Panc1 (cell line): ENCODE data around the gene DTNB. TPM values are rescaled to one million over a fixed set of nuclear protein-coding genes. Genes with fewer than 3 reads are reported as not detected.

ENCODE experiments used
- ATAC-seq: fragments of 200-7000 bp; cut with Tn5 transposase; 2 replicates; pipeline ENCODE4 v1.9.1; 2020; ENCODE audit warnings: mild to moderate bottlenecking, moderate library complexity
- BruUV-seq: library from RNA; stranded (reverse); fragments of 400-500 nt; replicated peaks from 2 replicates; lab custom pipeline; 2021; lab: Mats Ljungman, UMichigan
- CTCF ChIA-PET: fragments of 300-600 bp; sonication (Branson Sonifier 250); formaldehyde crosslinking; loops from one replicate; lab custom pipeline; 2022; ENCODE audit warnings: antibody characterized with exemption; lab: Charles Lee
- POLR2A ChIA-PET: fragments of 300-600 bp; sonication (Branson Sonifier 250); formaldehyde crosslinking; loops from one replicate; lab custom pipeline; 2022; ENCODE audit warnings: antibody characterized with exemption; lab: Charles Lee
- DNase-seq: peaks from one replicate; pipeline ENCODE4 v3.0.0-alpha.2; 2010; ENCODE audit warnings: low read depth, low spot score
- H3K27ac ChIP-seq: 2 replicates; pipeline ENCODE4 v1.5.1; 2011; ENCODE audit warnings: mild to moderate bottlenecking, low read length, inconsistent platforms
- H3K27me3 ChIP-seq: fragments of 200-500 bp; sonication (Bioruptor generic); 2 replicates; pipeline ENCODE4 v1.6.0; 2014; ENCODE audit warnings: low read length, inconsistent platforms; ENCODE audit not compliant: control insufficient read depth, insufficient read depth
- H3K36me3 ChIP-seq: fragments of 200-500 bp; sonication (Bioruptor generic); 2 replicates; pipeline ENCODE4 v1.5.1; 2014; ENCODE audit warnings: inconsistent platforms, mild to moderate bottlenecking, low read length, moderate library complexity; ENCODE audit not compliant: control insufficient read depth, insufficient read depth
- H3K4me1 ChIP-seq: 2 replicates; pipeline ENCODE4 v1.5.1; 2011; ENCODE audit warnings: inconsistent platforms, mild to moderate bottlenecking, low read length, moderate library complexity; ENCODE audit not compliant: control insufficient read depth, insufficient read depth
- H3K4me3 ChIP-seq, 2 experiments: 2 replicates each; pipeline ENCODE4 v1.5.1; 2011 to 2012; ENCODE audit warnings: low read depth in 2 of 2, low read length in 2 of 2, mild to moderate bottlenecking in 2 of 2, inconsistent platforms in 1 of 2, moderate library complexity in 1 of 2
- H3K9me3 ChIP-seq: fragments of 200-500 bp; sonication (Bioruptor generic); 2 replicates; pipeline ENCODE4 v1.5.1; 2014; ENCODE audit warnings: low read depth, mild to moderate bottlenecking, inconsistent platforms, low read length, moderate library complexity; ENCODE audit not compliant: control insufficient read depth, insufficient read depth
- POLR2AphosphoS5 ChIP-seq: IDR thresholded peaks from 2 replicates; pipeline ENCODE4 v1.6.1; 2012; ENCODE audit warnings: mild to moderate bottlenecking, low read depth, low read length, moderate library complexity
- SIN3A ChIP-seq: IDR thresholded peaks from 2 replicates; pipeline ENCODE4 v1.6.1; 2012; ENCODE audit warnings: low read depth, mild to moderate bottlenecking, low read length, moderate library complexity, borderline replicate concordance; ENCODE audit not compliant: insufficient read depth
- TCF7L2 ChIP-seq: IDR thresholded peaks from 2 replicates; pipeline ENCODE4 v1.6.1; 2011; ENCODE audit warnings: mild to moderate bottlenecking, low read depth, low read length, inconsistent platforms
- in situ Hi-C: cut with HindIII; loops from 2 replicates; pipeline ENCODE4 v1.10.0; 2016; ENCODE audit warnings: low sequenced_read_pairs, low pct_unique_long_range_greater_than_20kb
- intact Hi-C: fragments of 100-400 bp; cut with micrococcal nuclease; formaldehyde crosslinking; loops from one replicate; pipeline ENCODE4 v1.10.0; 2022; ENCODE audit not compliant: unreplicated experiment
- total RNA-seq: library from RNA; stranded (reverse); gene quantifications from one replicate; pipeline ENCODE4 v1.2.1, GENCODE V29; 2021; ENCODE audit not compliant: unreplicated experiment
- TF ChIP-seq, protein P1 (sequence below): fragments of 450-650 bp; IDR thresholded peaks from 2 replicates; pipeline ENCODE4 v1.5.1; 2017; ENCODE audit warnings: mild to moderate bottlenecking
- TF ChIP-seq, protein P2 (sequence below), 2 experiments: IDR thresholded peaks; 2 replicates each; pipeline ENCODE4 v1.6.1; 2011 to 2012; ENCODE audit warnings: low read depth in 2 of 2, control low read depth in 1 of 2, low read length in 1 of 2, mild to moderate bottlenecking in 1 of 2, moderate library complexity in 1 of 2; ENCODE audit not compliant: insufficient read depth in 1 of 2

The DTNB gene
- total RNA-seq, 1 experiment from 2014 or later, result 37.8 TPM

DNA sequence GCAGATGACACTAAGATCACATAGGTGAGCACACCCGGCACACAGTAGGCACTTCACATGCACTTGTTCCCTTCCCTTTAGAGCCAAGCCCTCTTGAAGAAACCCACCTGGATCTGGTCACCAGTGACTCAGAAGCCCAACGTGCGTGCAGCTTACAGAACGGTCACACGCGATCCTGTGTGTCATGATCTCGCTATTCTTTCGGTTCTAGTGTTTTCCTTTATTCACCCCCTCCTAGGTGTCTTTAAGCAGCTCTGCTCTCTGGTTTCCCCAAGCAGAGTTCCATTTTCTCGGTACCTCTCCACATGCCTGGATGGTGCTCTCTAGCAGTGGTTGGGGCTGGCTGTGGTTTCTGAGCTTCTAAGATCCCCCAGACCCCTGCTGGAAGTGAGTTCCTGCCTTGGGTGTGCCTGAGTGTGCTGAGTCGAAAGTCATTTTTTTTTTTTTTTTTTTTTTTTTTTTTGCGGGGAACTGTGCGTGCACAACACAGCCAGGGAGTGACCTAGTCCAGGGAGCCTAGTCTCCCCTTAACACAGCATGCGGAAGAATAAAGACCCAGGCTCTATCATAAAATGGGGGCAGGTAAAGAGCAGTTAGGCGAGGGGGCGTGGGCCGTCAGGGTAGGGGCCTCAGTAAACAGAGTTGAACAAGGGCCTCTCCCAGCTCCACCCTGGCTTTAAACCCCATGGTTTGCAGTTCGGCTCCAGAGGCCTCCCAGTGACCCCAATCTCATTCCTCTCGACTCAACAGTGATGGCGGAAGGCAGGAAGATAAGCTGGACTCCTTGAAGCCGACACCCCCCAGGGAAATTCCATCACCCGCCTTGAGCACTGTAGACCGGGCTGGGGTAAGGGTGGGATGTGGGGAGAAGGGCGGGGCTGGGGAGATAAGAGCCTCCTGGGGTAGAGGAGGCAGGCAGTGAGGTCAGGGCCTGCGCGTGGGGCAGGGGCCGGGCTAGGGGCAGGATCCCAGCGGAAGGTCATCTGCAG lies 301.8 kb downstream of the DTNB start:
- Histone ChIP-seq H3K27me3 (no peaks in the 10 kb centered on the region), H3K36me3 (no peaks in the 10 kb centered on the region), H3K9me3 (no peaks in the 10 kb centered on the region), H3K4me1 (no peaks in the 10 kb centered on the region; the same call in 1 of the 2 replicates), H3K27ac (no peak overlapping the region), H3K4me3 (no peak overlapping the region)
- no TSS peak for BruUV-seq
- intact Hi-C loops, result no loop called here
- in situ Hi-C loops, result no loop called here
- ATAC-seq, result no peak
- TF ChIP-seq, protein P1, sequence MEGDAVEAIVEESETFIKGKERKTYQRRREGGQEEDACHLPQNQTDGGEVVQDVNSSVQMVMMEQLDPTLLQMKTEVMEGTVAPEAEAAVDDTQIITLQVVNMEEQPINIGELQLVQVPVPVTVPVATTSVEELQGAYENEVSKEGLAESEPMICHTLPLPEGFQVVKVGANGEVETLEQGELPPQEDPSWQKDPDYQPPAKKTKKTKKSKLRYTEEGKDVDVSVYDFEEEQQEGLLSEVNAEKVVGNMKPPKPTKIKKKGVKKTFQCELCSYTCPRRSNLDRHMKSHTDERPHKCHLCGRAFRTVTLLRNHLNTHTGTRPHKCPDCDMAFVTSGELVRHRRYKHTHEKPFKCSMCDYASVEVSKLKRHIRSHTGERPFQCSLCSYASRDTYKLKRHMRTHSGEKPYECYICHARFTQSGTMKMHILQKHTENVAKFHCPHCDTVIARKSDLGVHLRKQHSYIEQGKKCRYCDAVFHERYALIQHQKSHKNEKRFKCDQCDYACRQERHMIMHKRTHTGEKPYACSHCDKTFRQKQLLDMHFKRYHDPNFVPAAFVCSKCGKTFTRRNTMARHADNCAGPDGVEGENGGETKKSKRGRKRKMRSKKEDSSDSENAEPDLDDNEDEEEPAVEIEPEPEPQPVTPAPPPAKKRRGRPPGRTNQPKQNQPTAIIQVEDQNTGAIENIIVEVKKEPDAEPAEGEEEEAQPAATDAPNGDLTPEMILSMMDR, result no peak
- no peak for TF ChIP-seq POLR2AphosphoS5
- TF ChIP-seq, protein P2, sequence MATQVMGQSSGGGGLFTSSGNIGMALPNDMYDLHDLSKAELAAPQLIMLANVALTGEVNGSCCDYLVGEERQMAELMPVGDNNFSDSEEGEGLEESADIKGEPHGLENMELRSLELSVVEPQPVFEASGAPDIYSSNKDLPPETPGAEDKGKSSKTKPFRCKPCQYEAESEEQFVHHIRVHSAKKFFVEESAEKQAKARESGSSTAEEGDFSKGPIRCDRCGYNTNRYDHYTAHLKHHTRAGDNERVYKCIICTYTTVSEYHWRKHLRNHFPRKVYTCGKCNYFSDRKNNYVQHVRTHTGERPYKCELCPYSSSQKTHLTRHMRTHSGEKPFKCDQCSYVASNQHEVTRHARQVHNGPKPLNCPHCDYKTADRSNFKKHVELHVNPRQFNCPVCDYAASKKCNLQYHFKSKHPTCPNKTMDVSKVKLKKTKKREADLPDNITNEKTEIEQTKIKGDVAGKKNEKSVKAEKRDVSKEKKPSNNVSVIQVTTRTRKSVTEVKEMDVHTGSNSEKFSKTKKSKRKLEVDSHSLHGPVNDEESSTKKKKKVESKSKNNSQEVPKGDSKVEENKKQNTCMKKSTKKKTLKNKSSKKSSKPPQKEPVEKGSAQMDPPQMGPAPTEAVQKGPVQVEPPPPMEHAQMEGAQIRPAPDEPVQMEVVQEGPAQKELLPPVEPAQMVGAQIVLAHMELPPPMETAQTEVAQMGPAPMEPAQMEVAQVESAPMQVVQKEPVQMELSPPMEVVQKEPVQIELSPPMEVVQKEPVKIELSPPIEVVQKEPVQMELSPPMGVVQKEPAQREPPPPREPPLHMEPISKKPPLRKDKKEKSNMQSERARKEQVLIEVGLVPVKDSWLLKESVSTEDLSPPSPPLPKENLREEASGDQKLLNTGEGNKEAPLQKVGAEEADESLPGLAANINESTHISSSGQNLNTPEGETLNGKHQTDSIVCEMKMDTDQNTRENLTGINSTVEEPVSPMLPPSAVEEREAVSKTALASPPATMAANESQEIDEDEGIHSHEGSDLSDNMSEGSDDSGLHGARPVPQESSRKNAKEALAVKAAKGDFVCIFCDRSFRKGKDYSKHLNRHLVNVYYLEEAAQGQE (IDR thresholded peaks at IDR 0.05; ENCODE audit: insufficient read depth in 1 of 2, low read depth in 2 of 2, low read length in 1 of 2), result no peak
- no peak for TF ChIP-seq TCF7L2
- no peak for TF ChIP-seq SIN3A
- POLR2A ChIA-PET, result no interaction called here
- no peak for DNase-seq
- CTCF ChIA-PET, result interaction anchor here (0.7 kb wide), 1 partner anchor 267 kb away, joined by 7 read pairs; no protein-coding TSS in a partner anchor

DNA sequence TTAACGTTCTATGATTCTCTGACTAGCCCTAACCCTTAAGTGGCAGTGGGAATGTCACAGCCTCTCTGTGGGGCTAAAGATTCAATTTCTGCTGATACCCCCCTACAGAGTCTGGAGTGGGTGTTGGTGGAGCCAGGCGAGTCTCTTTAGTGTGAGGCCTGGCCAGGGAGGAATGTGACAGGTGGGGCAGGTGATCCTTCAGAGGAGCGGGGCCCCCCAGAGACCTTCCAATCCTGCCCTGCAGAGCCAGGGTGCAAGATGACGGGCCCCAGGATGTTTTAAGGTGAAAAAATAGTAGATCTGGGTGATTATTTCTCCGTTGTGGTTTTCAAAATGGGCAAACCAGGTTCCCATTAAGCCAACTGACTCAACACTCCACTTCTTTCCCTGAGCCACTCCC lies 303.5 kb downstream of the DTNB start:
- in situ Hi-C loops, result no loop called here
- no peak for TF ChIP-seq SIN3A
- no peak for TF ChIP-seq TCF7L2
- TF ChIP-seq, protein P1, result no peak
- TF ChIP-seq, protein P2 (IDR thresholded peaks at IDR 0.05; ENCODE audit: insufficient read depth in 1 of 2, low read depth in 2 of 2, low read length in 1 of 2), result no peak
- no peak for TF ChIP-seq POLR2AphosphoS5
- Histone ChIP-seq H3K9me3 (no peaks in the 10 kb centered on the region), H3K36me3 (no peaks in the 10 kb centered on the region), H3K27me3 (no peaks in the 10 kb centered on the region), H3K4me1 (no peaks in the 10 kb centered on the region), H3K27ac (no peak overlapping the region), H3K4me3 (no peak overlapping the region)
- no TSS peak for BruUV-seq
- DNase-seq (no peak), ATAC-seq (no peak)
- CTCF ChIA-PET, result no interaction called here
- POLR2A ChIA-PET, result no interaction called here
- intact Hi-C loops, result no loop called here
